HepG2 (cell line): Measurements from ENCODE around the gene ATOH8. TPM values are rescaled to one million over a fixed set of nuclear protein-coding genes. Genes with fewer than 3 reads are reported as not detected.

Source experiments
- ATAC-seq: fragments of 200-7000 bp; cut with Tn5 transposase; 3 replicates; pipeline ENCODE4 v1.9.1; 2020; ENCODE audit warnings: mild to moderate bottlenecking, moderate library complexity
- BruUV-seq: library from RNA; stranded (reverse); fragments of 400-500 nt; replicated peaks from 2 replicates; lab custom pipeline; 2021; lab: Mats Ljungman, UMichigan
- CTCF ChIA-PET: fragments of 300-600 bp; formaldehyde crosslinking; extraction: SDS; loops from one replicate; lab custom pipeline; 2021; ENCODE audit warnings: low total read pairs, inconsistent platforms, low intra/inter-chr PET ratio; lab: Yijun Ruan, JAX
- POLR2A ChIA-PET: fragments of 350-600 bp; sonication (Branson Sonifier 250); formaldehyde crosslinking; loops from one replicate; lab custom pipeline; 2020; ENCODE audit warnings: antibody characterized with exemption, inconsistent platforms; lab: Yijun Ruan, JAX
- DNase-seq: peaks from one replicate; pipeline ENCODE4 v3.0.0-alpha.2; 2015; ENCODE audit warnings: low spot score
- FAIRE-seq: peaks from 3 replicates; lab custom pipeline; 2011; peaks lifted over from hg19 to GRCh38; lab: Jason Lieb, UNC
- H2AFZ ChIP-seq: one replicate; pipeline ENCODE4 v1.6.1; 2011; ENCODE audit warnings: low read length, inconsistent platforms
- H3K27ac ChIP-seq: fragments of 300-600 bp; 3 replicates; pipeline ENCODE4 v1.8.0; 2011; ENCODE audit warnings: mixed run types, mild to moderate bottlenecking, mixed read lengths, low read length, inconsistent platforms; ENCODE audit not compliant: insufficient read depth; ENCODE audit errors: extremely low read length
- H3K27me3 ChIP-seq, 2 experiments: fragments of 200-600 bp in 1 of 2; 2 replicates in 1 of 2; 3 replicates in 1 of 2; pipeline versions ENCODE4 v1.6.0 to v1.8.0; 2011; ENCODE audit warnings: low read length in 2 of 2, mild to moderate bottlenecking in 2 of 2, moderate library complexity in 2 of 2, inconsistent platforms in 1 of 2; ENCODE audit not compliant: insufficient read depth in 2 of 2, control insufficient read depth in 1 of 2
- H3K36me3 ChIP-seq, 2 experiments: fragments of 200-600 bp in 1 of 2; replicated peaks in 1 of 2; 2 replicates in 1 of 2; 3 replicates in 1 of 2; pipeline versions ENCODE4 v1.5.1 to v1.8.0; 2011; ENCODE audit warnings: low read length in 2 of 2, inconsistent platforms in 1 of 2; ENCODE audit not compliant: insufficient read depth in 2 of 2, control insufficient read depth in 1 of 2
- H3K4me1 ChIP-seq: 2 replicates; pipeline ENCODE4 v1.5.1; 2012; ENCODE audit warnings: low read length, inconsistent platforms; ENCODE audit not compliant: insufficient read depth
- H3K4me2 ChIP-seq: 2 replicates; pipeline ENCODE4 v1.6.0; 2011; ENCODE audit warnings: low read depth, low read length, inconsistent platforms
- H3K4me3 ChIP-seq, 3 experiments: fragments of 200-600 bp in 1 of 3; sonication (generic), shearing (Covaris generic) in 1 of 3; replicated peaks in 1 of 3; 2 replicates each; pipeline ENCODE4 v1.5.1; 2011 to 2016; ENCODE audit warnings: low read length in 3 of 3, inconsistent platforms in 2 of 3, low read depth in 2 of 3, mild to moderate bottlenecking in 2 of 3, control low read depth in 1 of 3, mixed read lengths in 1 of 3; ENCODE audit not compliant: insufficient read depth in 1 of 3
- H3K79me2 ChIP-seq: one replicate; pipeline ENCODE4 v1.6.1; 2011; ENCODE audit warnings: low read length, inconsistent platforms; ENCODE audit not compliant: insufficient read depth
- H3K9ac ChIP-seq: 2 replicates; pipeline ENCODE4 v1.6.0; 2011; ENCODE audit warnings: mild to moderate bottlenecking, low read depth, low read length, inconsistent platforms; ENCODE audit not compliant: insufficient read depth
- H3K9me3 ChIP-seq: 2 replicates; pipeline ENCODE4 v1.5.1; 2012; ENCODE audit warnings: mild to moderate bottlenecking, low read length
- H4K20me1 ChIP-seq: 2 replicates; pipeline ENCODE4 v1.6.0; 2011; ENCODE audit warnings: inconsistent platforms, mild to moderate bottlenecking, low read length, moderate library complexity; ENCODE audit not compliant: insufficient read depth
- FOSL1 ChIP-seq: sonication (generic); formaldehyde crosslinking; IDR thresholded peaks from 2 replicates; pipeline ENCODE4 v1.9.0; 2021; ENCODE audit warnings: missing genetic modification reagents, borderline replicate concordance
- SOX6 ChIP-seq, 2 experiments: fragments of 450-650 bp in 1 of 2; sonication (generic) in 1 of 2; formaldehyde crosslinking in 1 of 2; IDR thresholded peaks; 2 replicates each; pipeline versions ENCODE4 v1.4.0 to v1.6.1; 2017 to 2020; ENCODE audit warnings: antibody characterized with exemption in 1 of 2, mild to moderate bottlenecking in 1 of 2, missing genetic modification reagents in 1 of 2
- TBX2 ChIP-seq: sonication (generic); formaldehyde crosslinking; IDR thresholded peaks from 2 replicates; pipeline ENCODE4 v1.5.0; 2020; ENCODE audit warnings: missing genetic modification reagents, mild to moderate bottlenecking, borderline replicate concordance
- ZSCAN20 ChIP-seq: sonication (generic); formaldehyde crosslinking; IDR thresholded peaks from 2 replicates; pipeline ENCODE4 v1.4.0; 2020; ENCODE audit warnings: missing genetic modification reagents, mild to moderate bottlenecking, borderline replicate concordance
- WGBS: methylation state at CpG from one replicate; pipeline ENCODE4 v1.1.6; 2017; ENCODE audit warnings: low lambda C conversion rate; 5-methylcytosine and 5-hydroxymethylcytosine counted together
- in situ Hi-C: cut with HindIII; loops from 2 replicates; pipeline ENCODE4 v1.10.0; 2017; ENCODE audit warnings: low pct_unique_long_range_greater_than_20kb; ENCODE audit not compliant: extremely low pct_ligation_motif_present
- intact Hi-C: fragments of 100-400 bp; cut with micrococcal nuclease; formaldehyde crosslinking; loops from one replicate; pipeline ENCODE4 v1.10.0; 2022; ENCODE audit not compliant: unreplicated experiment
- polyA plus RNA-seq, 8 experiments: library from polyadenylated mRNA; depleted of rRNA in 3 of 8; stranded (reverse) in 7 of 8; unstranded in 1 of 8; fragments of >200 nt; fragmentation: Illumina TruSeq in 4 of 8; extraction: Trizol in 4 of 8; gene quantifications; 2 replicates each; pipeline versions ENCODE4 v1.2.1 to v1.2.3, GENCODE V29; 2011 to 2016; ENCODE audit warnings: low read depth in 4 of 8, missing spikeins in 1 of 8, mixed read lengths in 1 of 8; ENCODE audit not compliant: insufficient read depth in 1 of 8
- total RNA-seq, 5 experiments: library from RNA; depleted of rRNA; stranded (reverse); fragments of >200 nt; fragmentation: Illumina TruSeq; extraction: Trizol; gene quantifications; 2 replicates each; pipeline ENCODE4 v1.2.3, GENCODE V29; 2016; ENCODE audit warnings: low read depth in 1 of 5

ATOH8 gene
- total and polyA plus RNA-seq, 2 of the 13 experiments (the other 11 are each of a cell fraction or from before 2014, with no cell fraction given) = 0.13 to 0.61 TPM

DNA sequence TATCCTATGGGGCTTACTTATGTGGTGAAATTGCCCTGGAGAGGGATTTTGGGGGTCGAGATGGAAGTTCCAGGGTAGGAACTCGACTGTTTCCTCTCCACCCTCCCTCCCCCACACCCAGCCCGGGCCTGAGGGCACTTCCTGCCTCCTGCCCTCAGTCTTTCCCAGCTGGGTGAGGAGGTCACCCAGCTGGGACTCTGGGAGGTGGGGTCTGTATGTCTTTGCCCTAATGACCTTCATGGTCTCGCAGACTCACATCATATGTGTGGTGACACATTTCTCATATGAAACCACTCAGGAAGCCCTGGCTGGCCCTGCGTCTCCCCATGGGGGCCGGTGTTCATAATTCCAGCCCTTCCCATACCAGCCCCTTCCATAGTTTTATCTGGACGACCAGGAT, 12.4 kb downstream of the ATOH8 start:
- in situ Hi-C loops = no loop called here
- no peaks in the 10 kb centered on the region for H4K20me1 ChIP-seq
- H3K27ac ChIP-seq = no peak overlapping the region
- no peak for TF ChIP-seq SOX6 (IDR thresholded peaks at IDR 0.05)
- TF ChIP-seq SOX6 (CRISPR knock-in tag; IDR thresholded peaks at IDR 0.05) = no peak
- no peak for TF ChIP-seq TBX2
- WGBS = 63% methylated on average over 5 of the region's 7 CpGs
- no peak overlapping the region for H3K4me2 ChIP-seq
- CTCF ChIA-PET = no interaction called here
- no peaks in the 10 kb centered on the region for H3K9me3 ChIP-seq
- no peaks in the 10 kb centered on the region for H3K36me3 ChIP-seq
- no TSS peak for BruUV-seq
- H3K4me3 ChIP-seq = no peak overlapping the region
- peaks cover 62% of the 10 kb centered on the region for H3K4me1 ChIP-seq
- no peaks in the 10 kb centered on the region for H3K27me3 ChIP-seq
- no peaks in the 10 kb centered on the region for H3K79me2 ChIP-seq
- H3K9ac ChIP-seq = no peak overlapping the region
- ATAC-seq = no peak
- POLR2A ChIA-PET = no interaction called here
- no peak for FAIRE-seq
- no peak overlapping the region for H2AFZ ChIP-seq
- no peak for DNase-seq
- intact Hi-C loops = no loop called here

DNA sequence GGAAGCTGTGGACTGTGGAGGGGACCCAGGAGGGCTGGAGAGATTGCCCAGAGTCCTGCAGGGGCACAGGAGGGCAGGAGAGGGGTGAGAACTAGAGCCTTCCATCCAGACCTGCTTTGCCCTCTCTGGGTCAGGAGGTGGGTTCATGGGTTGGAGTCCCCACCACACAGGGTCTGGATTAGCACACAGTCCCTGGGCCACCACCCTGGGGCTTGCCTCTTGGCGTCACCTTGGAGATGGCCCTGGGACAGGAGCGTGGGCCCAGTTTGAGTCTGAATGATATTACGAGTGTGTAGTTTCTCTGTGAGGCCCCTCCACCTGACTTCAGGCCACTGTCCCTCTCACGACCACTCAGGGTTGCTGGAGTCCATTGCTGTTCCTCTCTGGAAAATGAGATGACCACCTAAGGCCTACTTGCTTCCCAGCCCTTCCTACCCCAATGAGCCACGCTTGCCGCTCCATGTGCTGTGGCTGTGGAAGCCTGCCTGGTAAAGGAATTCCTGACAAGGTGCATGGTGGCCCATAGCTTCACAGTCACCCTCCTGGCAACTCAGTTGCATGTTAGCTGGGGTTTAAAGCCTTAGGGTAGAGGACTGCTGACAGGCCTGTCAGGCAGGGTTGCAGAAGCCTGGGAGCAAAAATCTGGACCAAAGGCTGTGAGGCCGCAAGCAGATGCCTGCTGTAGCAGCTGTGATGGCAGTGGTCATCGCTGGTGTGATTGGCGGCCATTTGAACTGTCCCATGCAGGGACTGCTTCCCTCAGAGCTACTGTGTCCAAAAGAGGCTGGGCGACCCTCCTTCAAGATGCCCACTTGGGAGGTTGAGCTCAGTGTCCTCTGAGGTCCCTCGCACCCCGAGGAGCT, 14.2 kb downstream of the ATOH8 start:
- H3K4me2 ChIP-seq = no peak overlapping the region
- CTCF ChIA-PET = no interaction called here
- H3K4me3 ChIP-seq = no peak overlapping the region
- no peaks in the 10 kb centered on the region for H3K9me3 ChIP-seq
- peaks cover 62% of the 10 kb centered on the region for H3K4me1 ChIP-seq
- no peak for TF ChIP-seq FOSL1 (CRISPR knock-in tag)
- no peak for TF ChIP-seq ZSCAN20 (CRISPR knock-in tag)
- in situ Hi-C loops = no loop called here
- H2AFZ ChIP-seq = no peak overlapping the region
- POLR2A ChIA-PET = no interaction called here
- intact Hi-C loops = no loop called here
- H3K27ac ChIP-seq = no peak overlapping the region
- no peak overlapping the region for H3K9ac ChIP-seq
- H3K36me3 ChIP-seq = no peaks in the 10 kb centered on the region
- ATAC-seq = no peak
- no TSS peak for BruUV-seq
- no peaks in the 10 kb centered on the region for H3K27me3 ChIP-seq
- 85% methylated on average over 11 of the region's 12 CpGs for WGBS
- no peaks in the 10 kb centered on the region for H3K79me2 ChIP-seq
- FAIRE-seq = no peak
- no peak for DNase-seq
- no peaks in the 10 kb centered on the region for H4K20me1 ChIP-seq
